ENCODE results near the gene UGT3A1.
"Not testable (repeated sequence)": the region's sequence is repeated elsewhere in the genome, so short reads cannot be mapped to it uniquely, and the experiment has no call there.

The UGT3A1 gene

GRCh38 chr5:35990941-35991611, at the start of gene UGT3A1:
TSS of gene UGT3A1 (minus strand) at chr5:35991390. CDS start at chr5:35991240, 150 bp downstream.
- no peaks in the 10 kb centered on the region for H3K9me2 ChIP-seq (ENCODE audit: low read depth, low read length)
- H3K79me2 ChIP-seq (ENCODE audit: insufficient read depth, low read length): no peaks in the 10 kb centered on the region
- no peaks in the 10 kb centered on the region for H4K20me1 ChIP-seq (ENCODE audit: insufficient read depth, low read length)
- no peak for TF ChIP-seq CTCF (IDR thresholded peaks at IDR 0.05; ENCODE audit: low read length)
- no peak for TF ChIP-seq EZH2 (IDR thresholded peaks at IDR 0.05; ENCODE audit: borderline replicate concordance, low read length)
- H3K4me3 ChIP-seq (ENCODE audit: low read depth, low read length, poor library complexity, severe bottlenecking): no peak within 1 kb of the TSS
- no peak within 1 kb of the TSS for H3K27ac ChIP-seq (ENCODE audit: low read depth, low read length, poor library complexity, severe bottlenecking)
- H3K9me3 ChIP-seq (ENCODE audit: low read length): no peaks in the 10 kb centered on the region
- H3K9ac ChIP-seq (ENCODE audit: low read length): no peak within 1 kb of the TSS
- no peaks in the 10 kb centered on the region for H3F3A ChIP-seq (ENCODE audit: insufficient read depth, low read length)
- H3K4me2 ChIP-seq (ENCODE audit: low read length): no peak within 1 kb of the TSS
- H3K36me3 ChIP-seq (ENCODE audit: insufficient read depth, low read length): no peaks in the 10 kb centered on the region
- 0 out of 2 replicates have a peak, but pooled peaks cover 5% of the 10 kb centered on the region for H3K27me3 ChIP-seq (ENCODE audit: insufficient read depth, low read length)
- H2AFZ ChIP-seq (ENCODE audit: low read length): no peak within 1 kb of the TSS
- H3K4me1 ChIP-seq (ENCODE audit: insufficient read depth, low read length, severe bottlenecking): no peaks in the 10 kb centered on the region

- H3F3A ChIP-seq (ENCODE audit: insufficient read depth, low read length): no peaks in the 10 kb centered on the region
- H3K4me2 ChIP-seq (ENCODE audit: low read length): no peak overlapping the region
- no peaks in the 10 kb centered on the region for H3K36me3 ChIP-seq (ENCODE audit: insufficient read depth, low read length)
- no peaks in the 10 kb centered on the region for H3K79me2 ChIP-seq (ENCODE audit: insufficient read depth, low read length)
- no peak overlapping the region for H3K4me3 ChIP-seq (ENCODE audit: low read depth, low read length, poor library complexity, severe bottlenecking)
- no peak overlapping the region for H2AFZ ChIP-seq (ENCODE audit: low read length)
- no peak overlapping the region for H3K27ac ChIP-seq (ENCODE audit: low read depth, low read length, poor library complexity, severe bottlenecking)
- no peaks in the 10 kb centered on the region for H3K9me2 ChIP-seq (ENCODE audit: low read depth, low read length)
- no peaks in the 10 kb centered on the region for H3K9me3 ChIP-seq (ENCODE audit: low read length)
- no peak overlapping the region for H3K9ac ChIP-seq (ENCODE audit: low read length)
- H3K27me3 ChIP-seq (ENCODE audit: insufficient read depth, low read length): no peaks in the 10 kb centered on the region
- H4K20me1 ChIP-seq (ENCODE audit: insufficient read depth, low read length): no peaks in the 10 kb centered on the region
- no peaks in the 10 kb centered on the region for H3K4me1 ChIP-seq (ENCODE audit: insufficient read depth, low read length, severe bottlenecking)
- TF ChIP-seq EZH2 (IDR thresholded peaks at IDR 0.05; ENCODE audit: borderline replicate concordance, low read length) (no peak), CTCF (IDR thresholded peaks at IDR 0.05; ENCODE audit: low read length) (no peak)
Measured at GRCh38 chr5:36035696-36036095, 44.5 kb upstream of the UGT3A1 start.

GRCh38 chr5:36034536-36035134, 43.4 kb upstream of the UGT3A1 start:
- not testable (repeated sequence) for H3K27me3 ChIP-seq (ENCODE audit: insufficient read depth, low read length); H3K4me1 ChIP-seq (ENCODE audit: insufficient read depth, low read length, severe bottlenecking); H3K9ac ChIP-seq (ENCODE audit: low read length); H3K4me2 ChIP-seq (ENCODE audit: low read length); H3K4me3 ChIP-seq (ENCODE audit: low read depth, low read length, poor library complexity, severe bottlenecking); H2AFZ ChIP-seq (ENCODE audit: low read length); H3K36me3 ChIP-seq (ENCODE audit: insufficient read depth, low read length); H3K27ac ChIP-seq (ENCODE audit: low read depth, low read length, poor library complexity, severe bottlenecking); H3K79me2 ChIP-seq (ENCODE audit: insufficient read depth, low read length); H3F3A ChIP-seq (ENCODE audit: insufficient read depth, low read length); H3K9me3 ChIP-seq (ENCODE audit: low read length); H3K9me2 ChIP-seq (ENCODE audit: low read depth, low read length); H4K20me1 ChIP-seq (ENCODE audit: insufficient read depth, low read length)

GRCh38 chr5:36033486-36033885, 42.3 kb upstream of the UGT3A1 start:
- H3K9me3 ChIP-seq (ENCODE audit: low read length): no peaks in the 10 kb centered on the region
- no peak overlapping the region for H3K4me3 ChIP-seq (ENCODE audit: low read depth, low read length, poor library complexity, severe bottlenecking)
- H2AFZ ChIP-seq (ENCODE audit: low read length): no peak overlapping the region
- no peaks in the 10 kb centered on the region for H3K27me3 ChIP-seq (ENCODE audit: insufficient read depth, low read length)
- TF ChIP-seq CTCF (IDR thresholded peaks at IDR 0.05; ENCODE audit: low read length) (no peak), EZH2 (IDR thresholded peaks at IDR 0.05; ENCODE audit: borderline replicate concordance, low read length) (no peak)
- no peaks in the 10 kb centered on the region for H3K9me2 ChIP-seq (ENCODE audit: low read depth, low read length)
- no peaks in the 10 kb centered on the region for H3K79me2 ChIP-seq (ENCODE audit: insufficient read depth, low read length)
- H4K20me1 ChIP-seq (ENCODE audit: insufficient read depth, low read length): no peaks in the 10 kb centered on the region
- no peak overlapping the region for H3K27ac ChIP-seq (ENCODE audit: low read depth, low read length, poor library complexity, severe bottlenecking)
- H3K4me1 ChIP-seq (ENCODE audit: insufficient read depth, low read length, severe bottlenecking): no peaks in the 10 kb centered on the region
- H3F3A ChIP-seq (ENCODE audit: insufficient read depth, low read length): no peaks in the 10 kb centered on the region
- no peak overlapping the region for H3K9ac ChIP-seq (ENCODE audit: low read length)
- H3K36me3 ChIP-seq (ENCODE audit: insufficient read depth, low read length): no peaks in the 10 kb centered on the region
- H3K4me2 ChIP-seq (ENCODE audit: low read length): no peak overlapping the region
